HEK293 (cell line): Measurements from ENCODE around the gene CPSF2.

Source experiments
- GLI2 ChIP-seq: fragments of 450-650 bp; formaldehyde crosslinking; IDR thresholded peaks from 2 replicates; pipeline ENCODE4; 2017; ENCODE audit warnings: missing biosample characterization, missing genetic modification characterization, low read depth, borderline replicate concordance
- MYNN ChIP-seq: fragments of 450-650 bp; formaldehyde crosslinking; IDR thresholded peaks from 2 replicates; pipeline ENCODE4 v1.5.1; 2016; ENCODE audit warnings: missing biosample characterization, missing genetic modification characterization, borderline replicate concordance
- WT1 ChIP-seq: fragments of 450-650 bp; formaldehyde crosslinking; IDR thresholded peaks from 2 replicates; pipeline ENCODE4 v1.5.1; 2016; ENCODE audit warnings: missing biosample characterization, missing genetic modification characterization
- ZBTB20 ChIP-seq: fragments of 450-650 bp; formaldehyde crosslinking; IDR thresholded peaks from 2 replicates; pipeline ENCODE4 v1.5.1; 2016; ENCODE audit warnings: missing biosample characterization, missing genetic modification characterization
- ZBTB8A ChIP-seq: fragments of 450-650 bp; formaldehyde crosslinking; IDR thresholded peaks from 2 replicates; pipeline ENCODE4 v1.5.1; 2016; ENCODE audit warnings: missing biosample characterization, missing genetic modification characterization
- ZEB2 ChIP-seq: fragments of 450-650 bp; formaldehyde crosslinking; IDR thresholded peaks from 2 replicates; pipeline ENCODE4 v1.5.1; 2016; ENCODE audit warnings: missing biosample characterization, missing genetic modification characterization
- ZFP3 ChIP-seq: fragments of 450-650 bp; formaldehyde crosslinking; IDR thresholded peaks from 2 replicates; pipeline ENCODE4 v1.5.1; 2016; ENCODE audit warnings: low read depth, missing biosample characterization, missing genetic modification characterization
- ZFP37 ChIP-seq: fragments of 450-650 bp; formaldehyde crosslinking; IDR thresholded peaks from 2 replicates; pipeline ENCODE4 v1.5.1; 2016; ENCODE audit warnings: missing biosample characterization, missing genetic modification characterization
- ZFP41 ChIP-seq: fragments of 450-650 bp; formaldehyde crosslinking; IDR thresholded peaks from 2 replicates; pipeline ENCODE4 v1.5.1; 2016; ENCODE audit warnings: missing biosample characterization, missing genetic modification characterization, borderline replicate concordance
- ZNF138 ChIP-seq: fragments of 450-650 bp; formaldehyde crosslinking; IDR thresholded peaks from 2 replicates; pipeline ENCODE4 v1.5.1; 2016; ENCODE audit warnings: missing biosample characterization, missing genetic modification characterization, borderline replicate concordance
- ZNF174 ChIP-seq: fragments of 450-650 bp; formaldehyde crosslinking; IDR thresholded peaks from 2 replicates; pipeline ENCODE4 v1.5.0; 2017; ENCODE audit warnings: missing biosample characterization, mild to moderate bottlenecking, missing genetic modification characterization
- ZNF184 ChIP-seq: fragments of 450-650 bp; IDR thresholded peaks from 2 replicates; pipeline ENCODE4 v1.5.1; 2018; ENCODE audit warnings: missing biosample characterization, mild to moderate bottlenecking, missing genetic modification characterization
- ZNF202 ChIP-seq: fragments of 450-650 bp; formaldehyde crosslinking; IDR thresholded peaks from 2 replicates; pipeline ENCODE4 v1.5.1; 2016; ENCODE audit warnings: missing biosample characterization, missing genetic modification characterization, borderline replicate concordance
- ZNF221 ChIP-seq: fragments of 450-650 bp; formaldehyde crosslinking; IDR thresholded peaks from 2 replicates; pipeline ENCODE4 v1.5.1; 2017; ENCODE audit warnings: missing biosample characterization, missing genetic modification characterization, borderline replicate concordance
- ZNF23 ChIP-seq: fragments of 450-650 bp; formaldehyde crosslinking; IDR thresholded peaks from 2 replicates; pipeline ENCODE4 v1.5.1; 2016; ENCODE audit warnings: missing biosample characterization, missing genetic modification characterization, borderline replicate concordance
- ZNF302 ChIP-seq: fragments of 450-650 bp; formaldehyde crosslinking; IDR thresholded peaks from 2 replicates; pipeline ENCODE4 v1.5.1; 2016; ENCODE audit warnings: missing biosample characterization, missing genetic modification characterization, low read depth
- ZNF37A ChIP-seq: fragments of 450-650 bp; IDR thresholded peaks from 2 replicates; pipeline ENCODE4 v1.5.1; 2018; ENCODE audit warnings: missing biosample characterization, missing genetic modification characterization
- ZNF394 ChIP-seq: fragments of 450-650 bp; formaldehyde crosslinking; IDR thresholded peaks from 2 replicates; pipeline ENCODE4 v1.5.1; 2016; ENCODE audit warnings: missing biosample characterization, missing genetic modification characterization, mild to moderate bottlenecking, moderate library complexity, borderline replicate concordance
- ZNF473 ChIP-seq: fragments of 450-650 bp; formaldehyde crosslinking; IDR thresholded peaks from 2 replicates; pipeline ENCODE4 v1.5.1; 2017; ENCODE audit warnings: missing biosample characterization, missing genetic modification characterization
- ZNF48 ChIP-seq: fragments of 450-650 bp; formaldehyde crosslinking; IDR thresholded peaks from 2 replicates; pipeline ENCODE4 v1.5.1; 2016; ENCODE audit warnings: missing biosample characterization, missing genetic modification characterization
- ZNF501 ChIP-seq: fragments of 450-650 bp; formaldehyde crosslinking; IDR thresholded peaks from 2 replicates; pipeline ENCODE4 v1.5.1; 2016; ENCODE audit warnings: missing biosample characterization, missing genetic modification characterization
- ZNF521 ChIP-seq: fragments of 450-650 bp; formaldehyde crosslinking; IDR thresholded peaks from 2 replicates; pipeline ENCODE4 v1.5.1; 2017; ENCODE audit warnings: missing biosample characterization, mild to moderate bottlenecking, missing genetic modification characterization
- ZNF529 ChIP-seq: fragments of 450-650 bp; formaldehyde crosslinking; IDR thresholded peaks from 2 replicates; pipeline ENCODE4 v1.5.1; 2017; ENCODE audit warnings: missing genetic modification characterization, missing biosample characterization; ENCODE audit not compliant: insufficient replicate concordance
- ZNF549 ChIP-seq: fragments of 450-650 bp; IDR thresholded peaks from 2 replicates; pipeline ENCODE4 v1.5.1; 2018; ENCODE audit warnings: missing biosample characterization, missing genetic modification characterization, mild to moderate bottlenecking, inconsistent platforms, moderate library complexity
- ZNF555 ChIP-seq: fragments of 450-650 bp; formaldehyde crosslinking; conservative IDR thresholded peaks from 2 replicates; pipeline ENCODE4 v1.5.1; 2017; ENCODE audit warnings: missing biosample characterization, mild to moderate bottlenecking, missing genetic modification characterization, inconsistent platforms
- ZNF610 ChIP-seq: fragments of 450-650 bp; formaldehyde crosslinking; IDR thresholded peaks from 2 replicates; pipeline ENCODE4 v1.5.1; 2016; ENCODE audit warnings: missing biosample characterization, missing genetic modification characterization, borderline replicate concordance
- ZNF707 ChIP-seq: fragments of 450-650 bp; formaldehyde crosslinking; IDR thresholded peaks from 2 replicates; pipeline ENCODE4 v1.5.1; 2016; ENCODE audit warnings: missing biosample characterization, missing genetic modification characterization
- ZNF747 ChIP-seq: fragments of 450-650 bp; formaldehyde crosslinking; IDR thresholded peaks from 2 replicates; pipeline ENCODE4 v1.5.1; 2016; ENCODE audit warnings: missing biosample characterization, missing genetic modification characterization
- ZNF791 ChIP-seq: fragments of 450-650 bp; formaldehyde crosslinking; IDR thresholded peaks from 2 replicates; pipeline ENCODE4 v1.5.1; 2016; ENCODE audit warnings: missing biosample characterization, missing genetic modification characterization
- ZSCAN16 ChIP-seq: fragments of 450-650 bp; formaldehyde crosslinking; IDR thresholded peaks from 2 replicates; pipeline ENCODE4 v1.5.1; 2016; ENCODE audit warnings: missing biosample characterization, missing genetic modification characterization
- TF ChIP-seq, protein P1 (sequence below): fragments of 450-650 bp; formaldehyde crosslinking; IDR thresholded peaks from 2 replicates; pipeline ENCODE4 v1.5.1; 2016; ENCODE audit warnings: missing biosample characterization, missing genetic modification characterization, low read depth
- TF ChIP-seq, protein P2 (sequence below): fragments of 450-650 bp; formaldehyde crosslinking; IDR thresholded peaks from 2 replicates; pipeline ENCODE4 v1.5.1; 2016; ENCODE audit warnings: missing biosample characterization, missing genetic modification characterization
- TF ChIP-seq, protein P3 (sequence below): fragments of 450-650 bp; formaldehyde crosslinking; IDR thresholded peaks from 2 replicates; pipeline ENCODE4 v1.5.1; 2016; ENCODE audit warnings: missing biosample characterization, missing genetic modification characterization
- TF ChIP-seq, protein P4 (sequence below): fragments of 450-650 bp; formaldehyde crosslinking; IDR thresholded peaks from 2 replicates; pipeline ENCODE4 v1.5.1; 2016; ENCODE audit warnings: missing biosample characterization, missing genetic modification characterization
- TF ChIP-seq, protein P5 (sequence below): fragments of 450-650 bp; formaldehyde crosslinking; IDR thresholded peaks from 2 replicates; pipeline ENCODE4 v1.5.1; 2017; ENCODE audit warnings: missing biosample characterization, mild to moderate bottlenecking, missing genetic modification characterization, moderate library complexity

Gene CPSF2

DNA sequence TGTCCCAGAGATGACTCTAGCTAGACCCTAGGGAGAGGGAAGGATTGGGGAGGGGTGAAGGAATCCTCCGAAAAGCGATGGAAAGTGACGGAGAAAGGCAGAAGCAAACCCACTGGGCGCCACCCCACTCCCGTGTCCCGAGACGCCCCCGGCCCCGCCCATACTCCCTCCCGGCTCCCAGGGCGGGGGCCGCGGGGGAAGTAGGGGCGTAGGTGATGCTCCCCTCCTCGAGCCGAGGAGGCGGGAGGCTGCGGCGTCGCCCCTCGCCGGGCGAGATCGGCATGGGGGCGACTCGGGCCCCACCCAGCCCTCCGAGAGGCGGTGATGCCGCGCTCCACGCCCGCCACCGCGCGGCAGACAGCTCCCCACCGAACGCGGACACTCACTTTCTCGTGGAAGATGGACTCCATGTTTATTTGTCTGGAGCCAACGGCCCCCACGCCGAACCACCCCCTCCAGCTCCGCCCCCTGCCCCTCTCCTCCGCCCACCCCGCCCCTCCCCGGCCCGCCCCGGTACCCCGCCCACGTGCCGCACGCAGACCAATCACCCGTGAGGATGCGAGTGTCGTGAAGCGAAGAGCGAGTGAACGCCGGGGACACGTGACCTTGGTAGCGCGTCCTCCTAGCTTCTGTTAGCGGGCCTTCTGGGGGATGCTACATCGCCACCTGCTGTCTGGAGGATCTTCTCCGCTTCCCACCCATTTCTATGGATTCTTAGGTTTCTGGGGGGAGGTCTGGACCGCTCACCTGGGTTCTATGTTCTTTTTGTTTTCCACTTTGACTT lies 15.4 kb upstream of the CPSF2 start, which contains the start of gene ATXN3 (continued):
- peak; percentile 57; the same call in 1 of the 2 replicates for TF ChIP-seq ZBTB20 (tag by site-specific recombination)
- TF ChIP-seq ZEB2 (tag by site-specific recombination) = peak; percentile 20
- peak; percentile 73; the same call in 1 of the 2 replicates for TF ChIP-seq ZNF501 (tag by site-specific recombination)
- TF ChIP-seq ZNF394 (tag by site-specific recombination) = no peak
- TF ChIP-seq ZNF37A (tag by site-specific recombination) = no peak
- TF ChIP-seq, protein P1, sequence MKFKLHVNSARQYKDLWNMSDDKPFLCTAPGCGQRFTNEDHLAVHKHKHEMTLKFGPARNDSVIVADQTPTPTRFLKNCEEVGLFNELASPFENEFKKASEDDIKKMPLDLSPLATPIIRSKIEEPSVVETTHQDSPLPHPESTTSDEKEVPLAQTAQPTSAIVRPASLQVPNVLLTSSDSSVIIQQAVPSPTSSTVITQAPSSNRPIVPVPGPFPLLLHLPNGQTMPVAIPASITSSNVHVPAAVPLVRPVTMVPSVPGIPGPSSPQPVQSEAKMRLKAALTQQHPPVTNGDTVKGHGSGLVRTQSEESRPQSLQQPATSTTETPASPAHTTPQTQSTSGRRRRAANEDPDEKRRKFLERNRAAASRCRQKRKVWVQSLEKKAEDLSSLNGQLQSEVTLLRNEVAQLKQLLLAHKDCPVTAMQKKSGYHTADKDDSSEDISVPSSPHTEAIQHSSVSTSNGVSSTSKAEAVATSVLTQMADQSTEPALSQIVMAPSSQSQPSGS (tag by site-specific recombination) = no peak
- TF ChIP-seq ZNF529 = no peak
- TF ChIP-seq ZSCAN16 = no peak
- TF ChIP-seq ZNF549 (tag by site-specific recombination) = no peak
- peak; percentile 58 for TF ChIP-seq WT1
- no peak for TF ChIP-seq ZNF138 (tag by site-specific recombination)
- TF ChIP-seq ZNF23 (tag by site-specific recombination) = no peak
- no peak for TF ChIP-seq ZNF521
- peak; percentile 95 for TF ChIP-seq ZBTB8A (tag by site-specific recombination)
- no peak for TF ChIP-seq MYNN (tag by site-specific recombination)
- TF ChIP-seq ZNF707 (tag by site-specific recombination) = no peak
- TF ChIP-seq ZNF747 (tag by site-specific recombination) = no peak
- TF ChIP-seq ZNF302 = no peak
- TF ChIP-seq ZNF610 = peak; percentile 68; the same call in 1 of the 2 replicates
- TF ChIP-seq GLI2 (tag by site-specific recombination) = no peak
- TF ChIP-seq, protein P2, sequence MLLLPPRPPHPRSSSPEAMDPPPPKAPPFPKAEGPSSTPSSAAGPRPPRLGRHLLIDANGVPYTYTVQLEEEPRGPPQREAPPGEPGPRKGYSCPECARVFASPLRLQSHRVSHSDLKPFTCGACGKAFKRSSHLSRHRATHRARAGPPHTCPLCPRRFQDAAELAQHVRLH (tag by site-specific recombination) = no peak
- no peak for TF ChIP-seq ZNF174 (tag by site-specific recombination)
- TF ChIP-seq, protein P3, sequence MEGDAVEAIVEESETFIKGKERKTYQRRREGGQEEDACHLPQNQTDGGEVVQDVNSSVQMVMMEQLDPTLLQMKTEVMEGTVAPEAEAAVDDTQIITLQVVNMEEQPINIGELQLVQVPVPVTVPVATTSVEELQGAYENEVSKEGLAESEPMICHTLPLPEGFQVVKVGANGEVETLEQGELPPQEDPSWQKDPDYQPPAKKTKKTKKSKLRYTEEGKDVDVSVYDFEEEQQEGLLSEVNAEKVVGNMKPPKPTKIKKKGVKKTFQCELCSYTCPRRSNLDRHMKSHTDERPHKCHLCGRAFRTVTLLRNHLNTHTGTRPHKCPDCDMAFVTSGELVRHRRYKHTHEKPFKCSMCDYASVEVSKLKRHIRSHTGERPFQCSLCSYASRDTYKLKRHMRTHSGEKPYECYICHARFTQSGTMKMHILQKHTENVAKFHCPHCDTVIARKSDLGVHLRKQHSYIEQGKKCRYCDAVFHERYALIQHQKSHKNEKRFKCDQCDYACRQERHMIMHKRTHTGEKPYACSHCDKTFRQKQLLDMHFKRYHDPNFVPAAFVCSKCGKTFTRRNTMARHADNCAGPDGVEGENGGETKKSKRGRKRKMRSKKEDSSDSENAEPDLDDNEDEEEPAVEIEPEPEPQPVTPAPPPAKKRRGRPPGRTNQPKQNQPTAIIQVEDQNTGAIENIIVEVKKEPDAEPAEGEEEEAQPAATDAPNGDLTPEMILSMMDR (tag by site-specific recombination) = peak; percentile 70
- no peak for TF ChIP-seq ZNF202 (tag by site-specific recombination)
- TF ChIP-seq, protein P4, sequence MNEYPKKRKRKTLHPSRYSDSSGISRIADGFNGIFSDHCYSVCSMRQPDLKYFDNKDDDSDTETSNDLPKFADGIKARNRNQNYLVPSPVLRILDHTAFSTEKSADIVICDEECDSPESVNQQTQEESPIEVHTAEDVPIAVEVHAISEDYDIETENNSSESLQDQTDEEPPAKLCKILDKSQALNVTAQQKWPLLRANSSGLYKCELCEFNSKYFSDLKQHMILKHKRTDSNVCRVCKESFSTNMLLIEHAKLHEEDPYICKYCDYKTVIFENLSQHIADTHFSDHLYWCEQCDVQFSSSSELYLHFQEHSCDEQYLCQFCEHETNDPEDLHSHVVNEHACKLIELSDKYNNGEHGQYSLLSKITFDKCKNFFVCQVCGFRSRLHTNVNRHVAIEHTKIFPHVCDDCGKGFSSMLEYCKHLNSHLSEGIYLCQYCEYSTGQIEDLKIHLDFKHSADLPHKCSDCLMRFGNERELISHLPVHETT (tag by site-specific recombination) = no peak
- TF ChIP-seq ZNF555 (tag by site-specific recombination) = no peak
- no peak for TF ChIP-seq ZNF473 (tag by site-specific recombination)
- no peak for TF ChIP-seq ZNF791
- no peak for TF ChIP-seq ZFP41 (tag by site-specific recombination)
- no peak for TF ChIP-seq ZFP37 (tag by site-specific recombination)
- no peak for TF ChIP-seq ZFP3
- no peak for TF ChIP-seq ZNF221
- TF ChIP-seq ZNF184 = no peak
- TF ChIP-seq, protein P5, sequence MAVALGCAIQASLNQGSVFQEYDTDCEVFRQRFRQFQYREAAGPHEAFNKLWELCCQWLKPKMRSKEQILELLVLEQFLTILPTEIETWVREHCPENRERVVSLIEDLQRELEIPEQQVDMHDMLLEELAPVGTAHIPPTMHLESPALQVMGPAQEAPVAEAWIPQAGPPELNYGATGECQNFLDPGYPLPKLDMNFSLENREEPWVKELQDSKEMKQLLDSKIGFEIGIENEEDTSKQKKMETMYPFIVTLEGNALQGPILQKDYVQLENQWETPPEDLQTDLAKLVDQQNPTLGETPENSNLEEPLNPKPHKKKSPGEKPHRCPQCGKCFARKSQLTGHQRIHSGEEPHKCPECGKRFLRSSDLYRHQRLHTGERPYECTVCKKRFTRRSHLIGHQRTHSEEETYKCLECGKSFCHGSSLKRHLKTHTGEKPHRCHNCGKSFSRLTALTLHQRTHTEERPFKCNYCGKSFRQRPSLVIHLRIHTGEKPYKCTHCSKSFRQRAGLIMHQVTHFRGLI (tag by site-specific recombination) = no peak
- no peak for TF ChIP-seq ZNF48 (tag by site-specific recombination)
